Hematopoietic multipotent progenitor cell treated with erythropoietin and hydrocortisone succinate and interleukin-3 and kit ligand, for 4 days (in vitro differentiated cells): ENCODE data around the gene LPGAT1.

Experiments used
- DNase-seq: peaks from one replicate; pipeline ENCODE4 v3.0.0-alpha.2; 2015

The LPGAT1 gene

DNA sequence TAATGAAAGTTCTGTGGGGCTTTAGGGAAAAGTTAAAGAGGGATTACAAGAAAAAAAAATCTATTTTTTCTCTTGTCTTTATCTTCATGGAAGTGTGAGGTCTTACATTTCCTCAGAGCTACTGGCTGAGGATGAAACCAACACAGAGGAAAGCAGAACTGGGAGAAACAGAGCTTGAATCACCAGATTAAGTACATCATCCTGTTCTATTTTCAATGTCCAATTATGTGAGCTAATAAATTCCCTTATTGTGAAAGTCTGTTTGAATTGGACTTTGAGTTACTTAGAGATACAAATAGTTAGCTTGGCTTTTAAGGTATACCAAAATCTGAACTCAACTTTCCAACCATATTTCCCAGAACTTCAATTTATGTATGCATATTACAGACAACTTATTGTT lies 69.2 kb downstream of the LPGAT1 start:
- DNase-seq, result no peak

DNA sequence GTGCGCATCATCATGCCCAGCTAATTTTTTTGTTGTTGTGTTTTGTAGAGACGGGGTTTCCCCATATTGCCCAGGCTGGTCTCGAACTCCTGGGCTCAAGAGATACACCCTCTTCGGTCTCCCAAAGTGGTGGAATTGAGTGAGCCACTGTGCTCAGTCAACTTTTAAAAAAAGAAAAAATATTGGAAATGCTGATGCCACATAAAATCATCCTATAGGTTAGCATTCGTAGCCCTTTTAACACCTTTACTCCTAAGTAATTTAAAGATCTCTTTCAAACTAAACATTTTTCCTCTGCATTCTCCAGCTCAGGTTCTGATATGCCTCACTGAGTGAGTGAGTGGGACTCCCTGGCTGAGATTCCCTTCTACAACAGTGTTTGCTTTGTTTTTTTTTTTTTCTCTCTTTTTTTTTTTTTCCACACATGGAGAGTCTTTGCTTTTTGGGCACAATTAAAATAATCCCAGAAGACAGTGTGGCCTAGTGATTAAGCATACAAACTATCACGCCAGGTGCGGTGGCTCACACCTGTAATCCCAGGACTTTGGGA lies 74.0 kb downstream of the LPGAT1 start:
- no peak for DNase-seq

DNA sequence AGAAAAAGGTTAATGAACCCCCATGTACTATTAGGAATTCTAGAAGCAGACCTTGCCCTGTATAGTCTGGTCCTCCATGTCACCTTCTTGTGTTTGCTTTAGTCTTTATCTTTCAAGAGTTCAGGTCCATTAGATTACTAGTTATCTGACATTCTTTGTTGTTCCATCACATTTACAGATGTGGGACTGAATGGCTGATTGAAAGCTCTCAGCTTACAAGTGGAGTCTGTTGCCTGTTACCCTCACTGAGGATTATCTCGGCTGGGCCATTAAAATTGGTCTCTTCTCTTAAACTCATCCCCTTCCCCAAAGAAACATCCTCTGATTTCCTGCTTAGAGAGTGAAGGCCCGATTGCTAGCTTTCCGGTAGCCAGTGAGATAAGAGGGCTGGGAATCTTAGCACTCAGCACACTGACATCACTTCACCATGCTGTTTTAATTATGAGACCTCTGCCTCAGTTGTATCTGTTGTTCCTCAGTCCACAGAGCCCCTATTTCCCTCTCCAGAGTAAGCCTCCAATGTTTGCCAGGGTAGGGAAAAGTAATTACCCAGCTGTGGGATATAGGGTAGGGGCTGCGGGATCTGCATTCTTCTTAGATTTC lies 76.8 kb downstream of the LPGAT1 start:
- no peak for DNase-seq

DNA sequence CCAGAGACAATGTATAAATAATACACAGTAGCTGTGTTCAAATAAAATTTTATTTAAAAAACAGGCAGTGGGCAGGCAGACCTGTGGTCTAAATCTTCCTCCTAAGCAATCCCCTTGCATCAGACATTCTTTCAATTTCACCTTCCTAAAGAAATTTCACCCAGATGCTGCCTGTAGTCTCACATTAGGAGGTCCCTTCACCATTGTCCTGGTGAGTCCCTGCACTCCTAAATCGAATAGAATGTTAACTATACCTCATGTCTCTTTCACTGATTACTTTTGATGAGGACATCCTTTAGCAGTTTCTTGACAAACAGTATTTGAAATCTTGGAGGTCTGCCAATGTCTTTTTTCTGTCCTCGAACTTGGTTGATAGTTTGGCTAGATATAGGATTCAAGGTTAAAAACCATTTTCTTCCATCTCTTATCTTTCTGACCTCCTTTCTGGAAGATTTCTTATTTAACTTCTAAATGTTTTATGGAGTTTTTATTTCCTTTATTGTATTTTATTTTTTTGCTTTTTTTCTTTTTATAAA lies 77.5 kb downstream of the LPGAT1 start:
- DNase-seq, result peak; percentile 49

DNA sequence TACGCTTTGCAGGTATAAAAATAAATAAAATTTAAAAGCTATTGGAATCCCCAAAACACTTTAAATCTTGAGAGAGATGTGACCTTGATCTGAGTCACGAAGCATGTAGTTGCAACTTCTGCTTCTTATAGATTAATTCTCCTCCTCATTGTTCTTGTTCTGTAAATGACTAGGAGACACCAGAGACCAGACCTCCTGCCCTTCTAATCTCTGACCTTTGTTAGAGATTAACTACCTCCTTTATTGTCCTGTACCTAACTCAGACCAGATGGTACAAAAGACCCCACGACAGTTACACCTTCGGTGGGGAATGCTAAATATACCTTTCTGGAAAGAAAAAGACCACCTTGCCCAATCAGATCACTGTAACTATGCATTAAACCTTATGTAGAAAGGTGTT lies 78.2 kb downstream of the LPGAT1 start:
- no peak for DNase-seq

DNA sequence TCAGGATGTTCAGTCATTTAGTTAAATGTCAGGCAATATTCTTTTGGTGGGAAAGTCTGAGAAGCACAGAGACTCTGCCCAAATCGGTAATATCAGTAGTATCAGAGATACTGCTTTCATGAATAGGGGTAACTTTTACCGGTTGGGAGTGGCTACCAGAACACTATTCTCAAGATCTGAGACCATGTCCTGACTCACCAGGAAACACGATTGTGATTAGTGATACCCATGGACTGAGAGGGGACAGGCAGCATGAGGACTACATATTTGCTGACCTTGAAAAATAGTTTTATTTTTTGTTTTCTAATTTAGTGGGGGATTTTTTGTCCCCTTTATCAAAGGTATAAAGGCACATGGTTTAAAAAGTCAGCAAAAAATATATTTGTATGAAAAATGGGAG lies 79.1 kb downstream of the LPGAT1 start:
- DNase-seq, result no peak

DNA sequence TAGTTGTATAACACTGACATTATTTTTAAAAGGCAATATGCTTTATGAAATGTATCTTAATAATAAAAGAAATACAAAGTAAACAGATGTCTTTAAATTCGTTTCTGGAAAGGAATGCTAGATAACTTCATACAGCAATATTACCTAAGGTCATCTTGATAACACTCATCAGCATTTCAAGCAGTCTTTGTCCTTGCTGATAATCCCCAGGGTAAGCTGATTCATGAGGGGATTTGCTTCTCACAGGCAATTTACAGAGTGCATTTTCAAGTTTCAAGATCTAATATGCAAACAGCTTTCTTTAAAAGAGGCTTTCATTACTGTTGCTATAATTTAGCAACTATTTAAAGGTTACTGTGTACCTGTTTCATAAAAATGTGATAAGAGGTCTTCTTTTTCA lies 80.0 kb downstream of the LPGAT1 start:
- DNase-seq, result no peak

DNA sequence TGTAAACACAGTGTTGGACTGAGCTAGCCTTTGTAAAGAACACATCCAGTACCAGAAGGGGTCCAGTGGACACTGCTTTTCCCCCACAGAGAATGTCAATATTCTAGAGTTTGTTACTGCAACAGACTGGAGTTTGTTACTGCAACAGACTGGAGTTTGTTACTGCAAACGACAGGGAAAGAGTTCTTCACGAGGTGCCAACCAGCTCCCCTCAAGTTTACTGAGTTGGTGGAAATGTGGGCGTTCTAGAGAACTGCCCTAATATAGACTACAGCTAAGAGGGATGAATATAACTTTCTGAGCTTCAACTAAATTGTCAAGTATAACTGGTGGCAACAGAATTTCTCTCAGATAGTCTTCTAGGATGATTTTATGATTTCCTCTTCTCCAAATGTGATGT lies 81.3 kb downstream of the LPGAT1 start:
- no peak for DNase-seq

DNA sequence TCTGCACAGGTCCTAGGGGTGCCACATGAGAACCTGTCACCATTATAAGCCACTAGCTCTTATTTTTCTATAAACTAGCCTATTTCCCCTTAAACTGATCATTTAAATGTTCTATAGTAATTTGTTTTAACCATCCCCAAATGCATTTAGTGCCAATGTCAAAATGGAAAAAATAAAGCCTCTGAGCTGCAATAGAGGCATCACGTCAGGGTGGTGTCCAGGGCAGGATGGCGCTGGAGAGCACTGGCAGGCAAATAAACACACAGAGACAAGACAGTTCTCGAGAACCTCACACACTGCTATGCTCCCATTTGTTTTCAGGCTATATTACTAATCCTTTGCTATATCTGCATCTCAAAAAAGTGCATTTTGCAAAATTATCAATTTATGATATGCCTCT lies 81.8 kb downstream of the LPGAT1 start:
- DNase-seq, result no peak

DNA sequence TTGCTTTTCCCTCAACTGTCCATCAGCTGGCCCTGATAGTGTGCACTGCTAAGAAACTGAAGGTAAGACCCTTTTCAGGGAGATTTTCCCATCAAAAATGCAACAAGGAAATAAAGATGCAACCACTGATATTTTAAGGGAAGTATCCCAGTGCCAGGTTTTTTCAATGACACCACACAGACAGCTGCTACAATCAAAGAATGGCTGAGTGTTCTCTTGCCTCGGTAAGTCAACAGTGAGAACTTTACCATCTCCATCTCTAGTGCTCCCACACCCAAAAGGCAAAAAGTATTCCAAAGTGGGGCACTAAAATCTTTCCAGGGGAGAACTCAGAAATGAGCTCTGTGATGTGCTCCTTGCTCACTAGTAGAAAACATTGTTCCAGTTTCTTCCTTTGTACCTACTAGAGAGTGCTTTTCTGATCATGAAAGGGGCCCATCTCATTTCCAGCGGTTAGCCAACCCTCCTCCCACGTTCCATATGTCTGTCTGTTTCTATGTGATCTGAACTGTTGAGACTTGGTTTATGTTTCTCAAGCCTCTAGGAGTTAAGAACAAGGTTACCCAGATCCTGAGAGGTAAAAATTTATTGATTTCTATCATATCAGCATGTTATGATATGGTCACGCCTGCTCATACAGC lies 87.6 kb downstream of the LPGAT1 start:
- no peak for DNase-seq

DNA sequence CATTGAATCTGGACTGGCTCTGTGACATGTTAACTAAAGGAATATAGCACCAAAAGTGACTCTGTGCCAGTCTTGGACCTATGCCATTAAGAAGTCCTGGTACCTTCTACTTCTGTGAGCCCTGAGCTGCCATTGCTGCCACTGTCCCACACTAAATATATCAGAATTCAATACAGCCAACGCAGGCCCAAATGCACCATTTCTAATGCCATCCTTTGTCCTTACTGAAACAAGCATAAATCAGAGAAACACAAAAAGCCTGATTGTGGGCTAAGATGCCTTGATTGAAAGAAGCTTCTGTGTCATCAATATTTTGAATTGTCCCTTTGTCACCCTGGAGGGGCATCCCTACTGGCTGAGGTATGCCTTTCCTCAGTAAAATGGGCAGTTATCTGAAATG lies 88.3 kb downstream of the LPGAT1 start:
- no peak for DNase-seq

DNA sequence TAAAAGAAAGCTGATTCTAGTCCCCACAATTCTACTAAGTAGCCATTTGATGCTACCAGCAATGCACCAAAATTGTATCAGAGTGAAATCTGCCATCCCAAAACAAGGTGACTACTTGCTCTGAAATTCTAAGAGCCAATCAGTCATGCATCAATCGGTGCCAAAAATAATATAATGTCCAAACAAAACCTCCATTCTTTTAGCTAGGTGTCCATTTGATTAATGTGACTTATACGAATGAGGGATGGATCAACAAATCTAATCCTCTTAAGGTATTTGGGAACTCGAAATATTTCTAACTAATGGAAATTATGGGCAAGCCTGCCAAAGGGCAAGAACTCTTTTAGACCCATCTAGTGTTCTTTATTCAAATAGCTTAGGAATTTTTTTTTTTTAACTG lies 88.8 kb downstream of the LPGAT1 start:
- no peak for DNase-seq

DNA sequence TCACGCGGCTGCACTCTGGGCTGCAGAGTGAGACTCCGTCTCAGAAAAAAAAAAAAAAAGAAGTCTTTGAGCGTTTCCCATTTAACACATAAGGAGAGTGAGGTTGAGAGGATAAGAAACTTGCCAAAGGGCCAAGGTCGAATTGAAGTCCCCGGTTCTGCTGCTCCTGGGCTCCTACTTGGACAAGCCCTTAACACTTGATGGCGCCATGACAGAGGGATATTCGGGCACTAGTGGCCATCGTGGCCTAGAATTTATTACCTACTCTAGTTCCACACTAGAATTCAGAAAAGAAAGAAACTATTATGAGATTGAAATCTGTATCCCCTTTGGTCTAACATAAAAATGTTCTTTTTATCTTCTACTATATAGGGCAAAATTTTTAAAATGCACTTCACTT lies 89.4 kb downstream of the LPGAT1 start:
- peak; percentile 24 for DNase-seq

DNA sequence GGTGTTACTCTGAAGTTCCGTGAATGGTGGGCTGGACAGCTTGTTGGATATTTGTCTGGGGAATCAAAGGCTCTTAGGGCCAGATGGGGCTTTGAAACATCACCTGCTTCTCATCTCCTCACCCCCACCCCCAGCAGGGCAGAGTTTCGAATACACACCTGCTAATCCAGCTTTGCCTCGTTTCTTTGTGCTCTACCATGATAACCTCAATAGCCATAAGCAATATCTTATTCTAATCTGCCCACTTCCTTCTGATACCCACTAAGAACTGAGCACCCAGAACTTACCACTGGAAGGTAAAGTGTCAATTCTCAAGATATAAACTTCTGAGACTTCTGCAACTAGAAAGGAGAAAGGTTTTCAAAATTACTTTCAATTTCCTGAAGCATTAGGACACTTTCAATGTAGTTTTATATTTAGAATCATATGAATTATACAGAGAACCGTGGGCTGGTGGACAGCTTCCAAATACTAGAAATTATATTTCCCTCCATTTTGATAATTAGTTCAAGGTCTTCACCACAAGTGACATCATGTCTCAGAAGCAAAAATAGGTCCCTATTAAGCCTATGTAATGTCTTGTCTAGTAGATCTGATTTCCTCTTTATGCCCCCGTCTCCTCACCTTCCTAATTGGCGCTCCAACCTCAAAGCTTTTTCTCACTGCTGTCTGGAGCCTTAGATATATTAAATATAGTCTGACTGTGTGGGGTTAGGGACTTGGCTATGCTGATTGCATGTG lies 90.7 kb downstream of the LPGAT1 start:
- peak; percentile 25 for DNase-seq

DNA sequence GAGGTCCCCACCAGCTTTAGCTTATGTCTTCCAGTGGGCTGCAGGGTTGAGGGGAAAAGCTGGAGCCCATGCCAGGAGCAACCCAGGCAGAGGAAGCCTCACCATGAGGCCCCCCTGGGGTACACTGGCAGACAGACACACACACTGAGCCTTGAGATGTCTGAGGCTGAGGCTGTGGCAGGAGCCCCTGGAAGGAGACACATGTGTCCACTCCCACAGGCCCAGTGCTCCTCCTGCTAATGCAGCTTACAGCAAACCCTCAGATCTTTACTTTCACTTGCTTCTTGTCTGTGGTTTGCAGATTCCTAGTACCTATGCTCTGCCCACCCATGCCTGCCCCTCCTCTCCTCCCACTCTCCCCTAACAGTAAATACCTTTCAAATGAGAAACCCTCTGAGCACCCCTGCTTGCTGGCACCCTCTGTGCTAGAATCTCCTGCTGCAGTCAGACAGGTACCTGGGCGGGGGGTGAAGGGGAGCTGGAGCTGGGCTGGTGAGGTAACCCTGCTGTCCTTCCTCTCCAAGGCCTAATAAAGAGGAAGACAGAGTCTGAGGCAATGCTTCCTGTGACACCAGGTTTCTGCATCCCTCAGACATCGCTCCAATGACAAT lies 91.8 kb downstream of the LPGAT1 start:
- peak; percentile 13 for DNase-seq

DNA sequence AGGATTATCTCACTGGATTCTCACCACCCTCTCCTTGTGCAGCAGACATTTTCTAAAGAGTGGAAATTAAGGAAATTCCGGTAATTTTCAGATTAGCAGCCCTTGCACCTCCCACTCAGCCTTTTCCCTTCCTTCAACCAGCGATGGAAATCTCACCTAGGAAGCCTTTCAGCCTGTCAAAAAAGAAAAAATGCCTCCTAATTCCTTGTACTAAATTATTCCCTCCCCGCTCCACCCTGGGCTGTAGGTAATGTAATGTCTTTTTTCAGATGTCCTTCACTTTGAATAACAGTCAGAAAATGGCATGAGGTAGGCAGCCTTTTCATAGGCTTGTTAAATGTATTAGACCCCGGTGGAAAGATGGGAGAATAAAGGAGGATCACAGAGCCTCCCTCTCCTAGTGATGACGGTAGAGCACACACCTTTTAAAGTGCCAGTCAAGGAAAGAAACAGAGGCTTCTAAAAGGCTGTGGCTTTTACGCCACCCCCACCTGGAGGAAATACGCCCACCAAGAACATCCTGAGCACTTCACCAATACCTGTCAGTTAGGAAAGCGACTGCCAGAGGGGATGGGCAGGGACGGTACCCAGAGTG lies 92.4 kb downstream of the LPGAT1 start:
- DNase-seq, result no peak

DNA sequence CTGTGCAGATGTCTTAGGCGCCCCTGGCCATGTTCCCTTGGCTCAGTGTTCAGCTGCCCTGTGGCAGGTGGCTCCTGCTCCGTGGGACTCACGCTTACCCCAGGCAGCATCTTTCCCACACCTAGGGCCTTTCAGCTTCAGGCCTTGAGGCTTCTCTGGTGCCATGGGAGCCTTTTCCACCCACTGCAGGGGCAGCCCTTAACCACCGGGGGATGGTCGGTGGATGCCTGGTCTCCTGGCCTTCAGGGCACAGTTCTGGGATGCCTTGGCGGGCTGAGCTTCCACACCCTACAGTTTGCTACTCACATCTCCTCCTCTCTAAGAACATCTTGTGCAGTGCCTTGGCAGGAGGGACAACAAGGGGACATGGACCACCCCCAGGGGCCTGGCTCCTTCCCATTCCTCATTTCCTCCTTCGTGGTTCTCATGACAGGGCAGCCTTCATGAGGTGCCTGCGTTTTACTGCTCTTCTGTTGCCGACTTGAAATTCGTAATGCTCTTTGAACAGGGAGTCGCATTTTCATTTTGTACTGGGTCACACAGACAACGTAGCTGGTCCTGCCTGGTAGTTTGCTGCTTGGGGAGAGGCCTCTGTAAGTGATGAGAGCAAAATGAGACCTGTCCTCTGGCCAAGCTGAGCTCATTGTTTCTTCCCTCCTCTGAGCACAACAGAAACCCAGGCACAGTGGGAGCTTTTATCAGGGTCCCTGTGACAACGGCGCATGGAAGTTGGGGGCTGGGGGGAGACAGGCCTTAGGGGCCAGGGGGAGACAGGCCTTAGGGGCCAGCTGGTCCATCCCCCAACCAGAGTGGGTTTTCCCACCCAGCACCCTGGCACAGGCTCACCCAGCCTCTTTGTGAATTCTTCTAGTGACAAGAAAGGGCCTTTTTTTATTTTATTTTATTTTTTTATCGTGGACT lies 93.2 kb downstream of the LPGAT1 start:
- no peak for DNase-seq

DNA sequence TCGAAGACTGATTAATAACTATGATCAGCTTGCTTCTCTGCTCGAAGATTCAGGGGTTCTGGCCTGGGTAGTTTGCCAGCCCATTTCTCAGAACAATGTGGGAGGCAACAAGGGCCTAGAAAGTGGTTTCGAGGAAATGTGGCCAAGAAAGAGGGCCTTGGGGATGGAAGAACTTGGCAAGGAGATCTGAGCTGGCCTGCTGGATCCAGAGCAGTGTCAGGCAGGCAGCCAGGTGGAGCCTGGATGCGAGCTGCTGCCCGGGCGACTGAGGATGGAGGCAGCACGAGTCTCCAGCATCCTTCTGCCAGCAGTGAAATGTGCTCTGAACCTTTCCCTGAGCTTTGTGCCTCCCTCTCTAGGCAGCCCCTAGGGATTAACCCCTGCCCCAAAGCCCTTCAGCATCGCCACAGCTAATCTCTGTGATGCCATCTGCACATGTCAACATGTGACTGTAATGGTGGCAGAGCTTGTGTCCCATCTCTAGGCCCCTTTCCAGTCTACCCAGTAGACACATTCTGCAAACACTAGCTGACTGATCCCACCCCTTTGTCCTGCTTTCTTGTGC lies 94.1 kb downstream of the LPGAT1 start:
- no peak for DNase-seq

DNA sequence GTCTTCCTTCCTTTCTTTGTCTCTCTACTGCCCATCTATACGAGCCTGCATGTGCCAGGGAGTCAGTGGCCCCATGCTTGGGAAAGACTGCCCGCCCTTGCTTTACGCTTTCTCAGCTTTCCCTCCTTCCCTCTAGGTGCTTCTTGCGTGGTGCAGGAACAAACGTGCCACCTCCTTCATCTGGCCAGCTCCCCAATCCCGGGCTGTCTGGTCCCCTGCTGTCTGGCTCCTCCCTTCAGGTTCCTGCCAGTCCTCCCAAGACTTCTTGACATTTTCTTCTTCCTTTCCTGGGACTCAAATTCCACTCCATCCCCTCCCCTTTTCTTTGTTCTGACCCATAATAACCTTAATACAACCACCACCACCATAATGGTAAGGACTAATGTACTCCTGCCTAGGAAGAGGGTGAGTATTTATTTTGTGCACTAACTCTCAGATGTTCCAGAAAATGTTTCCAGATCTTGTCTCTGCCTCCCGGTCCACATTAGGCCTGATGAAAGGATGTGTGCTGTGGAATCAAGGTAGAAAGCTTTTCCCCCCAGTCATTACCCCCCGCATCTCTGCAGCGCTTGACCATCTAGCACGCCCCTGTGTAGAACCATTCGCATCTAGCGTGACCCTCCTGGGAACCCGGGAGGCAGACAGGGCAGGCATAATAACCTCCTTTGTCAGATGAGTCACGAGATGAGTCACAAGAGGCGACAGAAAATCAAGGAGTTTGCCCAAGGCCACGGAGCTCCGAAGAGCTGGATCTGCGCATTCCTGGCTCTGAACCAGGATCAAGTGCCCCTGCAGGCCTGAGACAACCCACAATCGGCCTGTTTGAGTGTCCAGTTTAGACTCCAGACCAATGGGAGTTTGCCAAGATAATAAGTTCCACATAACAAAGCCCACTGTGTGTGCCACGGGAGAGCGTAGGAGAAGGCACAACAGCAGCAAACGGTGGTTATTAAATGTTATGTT lies 95.1 kb downstream of the LPGAT1 start:
- DNase-seq, result no peak

DNA sequence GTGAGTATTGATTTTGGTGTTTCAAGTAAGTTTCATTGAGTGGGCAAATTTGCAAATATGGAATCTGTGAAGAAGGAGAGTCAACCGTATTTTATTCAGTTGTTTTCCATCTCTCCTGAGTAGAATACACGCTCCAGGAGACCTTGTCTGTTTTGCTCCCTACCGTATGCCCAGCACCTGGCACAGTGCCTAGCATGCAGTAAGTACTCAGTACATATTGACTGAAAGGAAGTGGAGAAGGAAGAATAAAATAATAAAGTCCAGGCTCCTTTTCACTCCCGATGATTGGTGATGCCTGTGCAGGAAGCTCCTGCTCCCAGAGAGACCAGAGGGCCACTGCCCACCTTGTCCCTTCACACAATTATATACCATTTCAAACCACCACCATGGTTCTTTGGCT lies 95.8 kb downstream of the LPGAT1 start:
- no peak for DNase-seq
